GM19372 (cell line): ENCODE results near the gene PID1.

Experiments
- ATAC-seq: cut with Tn5 transposase; IDR thresholded peaks from one replicate; pipeline ENCODE4 v1.9.1; 2021; ENCODE audit warnings: mild to moderate bottlenecking, low read depth, moderate library complexity; ENCODE audit not compliant: unreplicated experiment

PID1 gene

GRCh38 chr2:229270551-229271410, at the start of gene PID1:
Gene PID1, minus strand, starts transcription at chr2:229271287. Its CDS starts 244 bp downstream, at chr2:229271043.
- ATAC-seq: no peak

DNA sequence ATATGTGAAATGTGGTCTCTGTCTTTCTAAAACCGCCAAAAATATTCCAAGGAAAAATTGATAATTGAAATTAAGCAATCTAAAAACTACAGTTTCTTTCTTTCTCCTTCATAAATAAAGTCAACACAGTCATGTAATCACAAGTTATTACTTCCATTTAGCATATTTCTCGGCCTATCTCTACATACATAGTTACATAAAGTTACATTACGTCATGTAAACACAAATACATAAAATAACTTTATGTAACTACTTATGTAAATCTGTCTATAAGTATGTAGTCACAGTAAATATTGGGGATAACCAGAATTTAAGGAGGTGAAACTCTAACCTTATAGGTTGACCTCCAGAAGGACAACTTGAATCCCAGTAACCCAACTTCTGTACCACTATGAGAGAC, 48.5 kb upstream of the PID1 start:
- ATAC-seq: no peak

GRCh38 chr2:229314117-229314516, 43.0 kb upstream of the PID1 start:
- no peak for ATAC-seq

GRCh38 chr2:229313591-229313990, 42.5 kb upstream of the PID1 start:
- ATAC-seq: no peak

GRCh38 chr2:229301237-229301636, 30.1 kb upstream of the PID1 start:
- ATAC-seq: no peak

GRCh38 chr2:229300790-229301189, 29.7 kb upstream of the PID1 start:
- ATAC-seq: no peak

- ATAC-seq: no peak
These were observed 29.3 kb upstream of the PID1 start for GRCh38 chr2:229300371-229300770.

DNA sequence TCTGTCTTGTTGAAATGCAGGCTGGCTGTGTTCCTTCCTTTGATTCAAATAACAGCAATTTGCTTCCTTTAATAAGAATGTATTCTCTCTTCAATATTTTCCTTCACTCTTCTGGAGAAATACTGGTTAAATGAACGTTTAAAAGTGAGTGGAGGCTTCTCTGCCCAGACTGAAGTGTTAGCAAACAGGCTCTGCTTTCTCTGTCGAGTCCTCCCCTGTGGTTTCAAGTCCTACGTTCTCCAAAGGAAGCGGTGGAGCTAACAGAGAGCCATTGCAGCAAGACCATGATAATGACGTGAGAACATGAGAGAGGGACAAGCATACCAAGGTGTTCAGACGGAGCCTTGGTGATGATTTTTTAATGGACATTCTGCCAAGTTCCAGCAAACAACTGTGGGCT, 26.2 kb upstream of the PID1 start:
- ATAC-seq: no peak

GRCh38 chr2:229296536-229296935, 25.4 kb upstream of the PID1 start:
- no peak for ATAC-seq

- ATAC-seq: no peak
These were observed 24.9 kb upstream of the PID1 start for GRCh38 chr2:229296016-229296415.

- no peak for ATAC-seq
These were observed 16.7 kb upstream of the PID1 start for GRCh38 chr2:229287823-229288222.

DNA sequence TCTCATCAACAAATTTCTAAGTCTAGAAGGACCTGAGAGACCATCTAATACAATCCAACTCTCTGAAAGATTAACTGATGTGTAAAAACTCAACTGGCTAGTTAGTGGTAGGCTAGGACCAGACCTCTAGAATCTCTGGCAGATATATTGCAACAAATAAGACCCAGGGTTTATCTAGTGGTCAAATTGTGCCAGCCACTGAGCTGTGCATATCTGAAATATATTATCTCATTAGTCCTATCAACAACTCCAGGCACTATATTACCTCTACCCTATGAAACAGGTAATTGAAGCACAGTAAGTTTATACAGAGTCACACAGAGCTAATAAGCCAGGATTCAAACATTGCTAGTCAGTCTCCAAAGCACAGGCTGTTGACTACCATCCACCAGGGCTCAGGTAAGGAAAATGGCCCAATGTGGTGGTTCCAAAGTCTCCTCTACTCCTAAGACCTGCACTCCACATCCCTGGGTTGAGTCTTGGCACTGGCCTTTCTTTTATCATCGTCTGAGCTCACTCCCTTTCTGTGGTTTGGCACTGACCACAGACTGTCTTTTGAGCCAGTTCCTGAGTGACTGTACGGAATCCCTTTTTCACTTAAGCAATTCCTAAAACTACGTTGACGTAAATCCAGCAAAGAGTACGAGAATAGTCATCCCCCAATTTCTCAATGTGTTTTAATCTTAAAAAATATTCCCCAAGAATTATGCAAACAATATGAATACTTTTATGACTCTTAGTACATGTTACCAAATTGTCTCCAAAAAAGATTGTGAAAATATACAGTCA, 11.9 kb upstream of the PID1 start:
- no peak for ATAC-seq

- ATAC-seq: no peak
These were observed 8.4 kb upstream of the PID1 start for GRCh38 chr2:229279516-229279915.

DNA sequence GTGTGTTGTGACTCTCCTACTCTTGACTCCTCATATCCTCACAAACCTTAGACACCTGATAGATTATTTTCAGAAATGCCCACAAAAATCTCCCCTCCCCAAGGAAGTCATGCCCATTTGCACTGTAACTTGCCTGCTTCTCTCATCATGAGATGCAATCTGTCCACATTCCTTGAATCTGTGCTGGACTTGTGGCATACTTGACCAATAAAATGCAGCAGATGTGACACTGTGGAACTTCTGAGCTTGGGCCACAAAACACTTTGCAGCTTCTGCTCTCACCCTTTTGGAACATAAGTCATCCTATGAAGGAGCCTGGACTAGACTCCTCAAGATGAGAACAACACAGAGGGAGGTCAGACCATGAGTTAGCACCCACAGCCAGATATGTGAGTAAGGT, 4.4 kb upstream of the PID1 start:
- no peak for ATAC-seq

GRCh38 chr2:229273723-229274338, 2.7 kb upstream of the PID1 start:
- peak; percentile 68 for ATAC-seq

DNA sequence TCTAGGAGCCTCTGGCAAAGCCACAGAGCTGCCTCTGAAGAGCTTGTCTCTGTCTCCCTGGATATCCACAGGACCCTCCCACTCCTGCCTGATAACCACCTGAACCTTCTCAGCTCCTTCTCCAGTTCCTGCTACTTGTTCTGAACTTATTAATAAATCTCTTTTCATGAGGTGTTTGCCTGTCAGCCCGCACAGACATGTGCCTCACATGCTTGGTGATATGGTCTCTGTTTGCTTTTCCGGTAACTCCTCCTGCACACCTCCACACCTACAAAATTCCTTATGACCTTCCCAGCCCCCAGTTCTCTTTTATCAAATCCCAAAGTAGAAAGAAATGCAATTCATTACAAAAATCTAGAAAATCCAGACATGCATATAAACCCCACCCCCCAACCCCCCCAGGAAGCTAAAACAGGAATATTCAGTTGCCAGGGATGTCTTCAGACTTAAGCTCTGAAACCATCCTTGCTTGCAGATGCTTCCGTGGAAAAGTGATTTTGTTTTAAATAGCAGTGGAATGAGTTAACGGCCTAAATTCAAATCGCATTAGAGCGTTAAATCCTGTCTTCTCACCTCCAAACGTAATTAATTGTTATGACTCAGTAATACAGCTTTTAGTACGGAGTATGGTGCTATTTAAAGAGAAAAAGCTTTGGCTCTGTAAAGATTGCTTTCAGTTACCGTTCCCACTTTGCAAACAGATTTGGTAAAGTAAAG, 2.1 kb upstream of the PID1 start:
- ATAC-seq: no peak

GRCh38 chr2:229269941-229270340, 1.1 kb downstream of the PID1 start:
- no peak for ATAC-seq

- no peak for ATAC-seq
These were observed 1.9 kb downstream of the PID1 start for GRCh38 chr2:229269146-229269545.

DNA sequence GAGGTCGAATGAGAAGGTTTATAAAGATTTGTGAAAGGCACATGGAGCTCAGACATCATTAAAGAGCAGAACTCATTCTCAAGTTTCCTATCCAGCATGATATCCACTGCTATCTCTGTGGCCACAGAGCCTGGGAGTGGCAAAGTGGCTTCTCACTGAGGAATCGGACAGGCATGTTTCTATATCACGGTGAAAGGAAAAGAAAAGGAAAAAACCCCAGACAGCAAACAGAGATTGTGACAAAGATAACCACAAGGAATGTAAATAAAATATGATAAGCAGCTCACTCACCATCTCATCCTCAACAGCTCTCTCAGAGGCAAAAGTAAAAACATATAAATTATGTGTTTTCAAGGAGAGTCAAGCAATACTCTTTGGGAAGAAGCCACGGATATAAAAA, 2.5 kb downstream of the PID1 start:
- ATAC-seq: no peak

DNA sequence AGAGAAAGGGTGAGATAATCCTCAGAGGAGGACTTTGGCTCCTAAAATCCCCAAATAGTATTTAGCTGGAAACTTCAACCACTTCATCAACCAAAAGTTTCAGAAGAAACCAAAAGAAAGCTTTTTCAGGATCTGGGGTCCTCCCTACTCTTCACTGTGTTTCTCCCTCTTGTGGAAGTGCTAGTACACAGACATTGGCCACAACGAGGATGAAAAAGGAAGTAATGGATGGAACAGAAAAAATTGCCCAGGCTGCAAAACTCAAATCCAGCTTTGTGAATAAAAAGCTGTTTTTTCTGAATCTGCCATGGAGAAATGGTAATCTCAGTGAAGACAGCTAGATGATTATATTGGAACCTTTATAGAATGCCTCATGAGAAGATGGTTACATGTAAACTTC, 4.0 kb downstream of the PID1 start:
- no peak for ATAC-seq

DNA sequence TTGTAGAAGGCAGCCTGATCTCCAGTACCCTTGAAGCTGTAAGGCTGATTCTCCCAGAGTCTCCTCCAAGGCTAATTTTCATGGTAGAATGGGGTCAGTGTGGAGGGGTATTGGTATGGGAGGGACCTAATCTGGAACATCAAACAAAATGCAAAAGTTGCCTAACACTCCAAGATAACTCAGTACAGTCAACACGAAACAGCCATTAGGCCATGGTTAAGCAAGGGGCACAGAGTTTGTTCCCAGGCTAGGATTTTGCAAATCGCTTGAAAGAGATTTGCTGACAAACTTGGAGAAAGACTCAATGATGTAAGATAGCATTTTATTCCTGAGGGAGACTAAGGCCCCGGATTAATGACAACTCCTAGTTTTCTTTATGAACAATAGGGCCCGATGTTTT, 5.4 kb downstream of the PID1 start:
- ATAC-seq: no peak
